RWPE1 (cell line): ENCODE data around the gene PPP4R1.

Experiments
- CTCF ChIA-PET: fragments of 350-600 bp; sonication (Branson Sonifier 250); formaldehyde crosslinking; extraction: SDS; loops from one replicate; lab custom pipeline; 2021; lab: Yijun Ruan, JAX
- POLR2A ChIA-PET: fragments of 400-600 bp; formaldehyde crosslinking; extraction: SDS; loops from one replicate; lab custom pipeline; 2020; ENCODE audit warnings: antibody characterized with exemption; ENCODE audit not compliant: low non-redundant PET; lab: Yijun Ruan, JAX
- DNase-seq: peaks from one replicate; pipeline ENCODE4 v3.0.0; 2012; ENCODE audit warnings: low spot score
- H3K27ac ChIP-seq: fragments of 450-650 bp; 2 replicates; pipeline ENCODE4 v1.5.1; 2017
- CTCF ChIP-seq: fragments of 450-650 bp; conservative IDR thresholded peaks from 2 replicates; pipeline ENCODE4 v1.5.1; 2017; ENCODE audit warnings: low read depth, mild to moderate bottlenecking

PPP4R1 gene

GRCh38 chr18:9507565-9508088 is 106.7 kb downstream of the PPP4R1 start:
- TF ChIP-seq CTCF: no peak
- ChIA-PET CTCF (no interaction called here), POLR2A (interaction anchor here (0.6 kb wide), 1 partner anchor 28 kb away, joined by 3 read pairs; no protein-coding TSS in a partner anchor)
- no peak overlapping the region for H3K27ac ChIP-seq
- no peak for DNase-seq

GRCh38 chr18:9506046-9506792 is 108.1 kb downstream of the PPP4R1 start:
- TF ChIP-seq CTCF: no peak
- no peak overlapping the region for H3K27ac ChIP-seq
- CTCF ChIA-PET: interaction anchor here (0.8 kb wide), 1 partner anchor 11 kb away, joined by 3 read pairs; no protein-coding TSS in a partner anchor
- POLR2A ChIA-PET: no interaction called here
- no peak for DNase-seq
